ENCODE data around the gene NPC1L1. TPM values are rescaled to one million over a fixed set of nuclear protein-coding genes. Genes with fewer than 3 reads are reported as not detected.
"Not testable (repeated sequence)": the region's sequence is repeated elsewhere in the genome, so short reads cannot be mapped to it uniquely, and the experiment has no call there.

NPC1L1 gene
- total RNA-seq, 1 experiment from 2014 or later, result 0.28 TPM

DNA sequence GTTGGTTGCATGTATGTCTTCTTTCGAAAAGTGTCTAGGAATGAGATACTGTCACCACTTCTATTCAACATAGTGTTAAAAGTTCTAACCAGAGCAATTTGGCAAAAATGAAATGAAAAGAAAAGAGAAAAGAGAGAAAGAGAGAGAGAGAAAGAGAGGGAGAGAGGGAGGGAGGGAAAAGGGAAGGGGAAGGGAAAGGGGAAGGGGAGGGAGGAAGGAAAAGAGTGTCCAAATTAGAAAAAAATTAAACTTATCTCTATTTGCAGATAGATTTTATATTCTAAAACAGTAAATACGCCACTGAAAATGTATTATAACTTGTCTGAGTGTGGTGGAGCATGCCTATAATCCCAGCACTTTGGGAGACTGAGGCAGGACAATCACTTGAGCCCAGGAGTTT is 16.4 kb upstream of the NPC1L1 start:
- Histone ChIP-seq H3K79me2 (ENCODE audit: low read depth) (no peaks in the 10 kb centered on the region), H3K4me3 (no peak overlapping the region), H3K9me3 (ENCODE audit: insufficient read depth, low read depth) (no peaks in the 10 kb centered on the region), H3K4me1 (replicated peaks; ENCODE audit: insufficient read depth) (peaks cover 8% of the 10 kb centered on the region), H4K20me1 (ENCODE audit: insufficient read depth) (no peaks in the 10 kb centered on the region), H3K27ac (no peak overlapping the region), H2AFZ (no peak overlapping the region), H3K36me3 (ENCODE audit: low read depth) (no peaks in the 10 kb centered on the region), H3F3A (ENCODE audit: insufficient read depth, low read depth) (peaks cover 31% of the 10 kb centered on the region), H3K4me2 (no peak overlapping the region), H3K27me3 (ENCODE audit: insufficient read depth, low read depth) (no peaks in the 10 kb centered on the region), H3K9me2 (ENCODE audit: insufficient read depth) (no peaks in the 10 kb centered on the region)
- no TSS peak for BruUV-seq (replicated peaks)
- no peak for DNase-seq
- intact Hi-C loops (cut with micrococcal nuclease; ENCODE audit: unreplicated experiment), result no loop called here
- CTCF ChIA-PET, result interaction anchor here (0.6 kb wide), 1 partner anchor 9 kb away, joined by 3 read pairs; no protein-coding TSS in a partner anchor
- POLR2A ChIA-PET (ENCODE audit: unreplicated experiment), result no interaction called here
- TF ChIP-seq EZH2 (IDR thresholded peaks at IDR 0.05; ENCODE audit: low read depth) (no peak), CTCF (conservative IDR thresholded peaks at IDR 0.05) (no peak)

DNA sequence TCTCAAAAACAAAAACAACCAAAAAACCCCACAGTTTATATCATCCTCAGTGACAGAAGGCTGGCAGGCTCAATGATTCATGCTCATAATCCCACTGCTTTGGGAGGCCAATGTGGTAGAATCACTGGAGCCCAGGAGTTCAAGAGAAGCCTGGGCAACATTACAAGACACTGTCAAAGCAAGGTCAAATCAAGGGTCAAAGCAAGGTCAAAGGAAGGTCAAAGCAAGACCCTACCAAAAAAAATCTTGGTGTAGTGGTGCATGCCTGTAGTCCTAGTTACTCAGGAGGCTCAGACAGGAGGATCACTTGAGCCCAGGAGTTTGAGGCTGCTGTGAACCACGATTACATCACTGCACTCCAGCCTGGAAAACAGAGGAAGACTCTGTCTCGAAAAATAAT is 14.2 kb upstream of the NPC1L1 start:
- TF ChIP-seq EZH2 (IDR thresholded peaks at IDR 0.05; ENCODE audit: low read depth), result no peak
- TF ChIP-seq CTCF (conservative IDR thresholded peaks at IDR 0.05), result no peak

DNA sequence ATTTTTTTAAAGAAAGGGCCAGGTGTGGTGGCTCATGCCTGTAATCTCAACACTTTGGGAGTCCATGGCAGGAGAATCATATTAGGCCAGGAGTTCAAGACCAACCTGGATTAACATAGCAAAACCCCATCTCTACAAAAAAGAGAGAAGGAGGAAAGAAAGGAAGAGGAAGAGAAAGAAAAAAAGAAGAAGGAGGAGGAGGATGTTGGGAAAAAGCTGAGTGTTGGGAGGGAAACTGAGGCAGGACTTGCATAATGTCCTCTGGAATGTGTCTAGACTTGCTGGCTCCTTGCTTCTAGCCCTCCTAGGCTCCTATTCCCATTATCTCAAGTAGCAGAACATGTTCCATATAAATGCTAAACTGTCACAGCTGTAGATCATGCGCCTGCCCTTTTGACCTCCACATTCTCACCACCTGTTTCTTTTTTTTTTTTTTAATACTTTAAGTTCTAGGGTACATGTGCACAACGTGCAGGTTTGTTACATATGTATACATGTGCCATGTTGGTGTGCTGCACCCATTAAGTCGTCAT is 11.4 kb upstream of the NPC1L1 start:
- peaks cover 19% of the 10 kb centered on the region for H3F3A ChIP-seq (ENCODE audit: insufficient read depth, low read depth)
- H3K9me2 ChIP-seq (ENCODE audit: insufficient read depth); H3K27me3 ChIP-seq (ENCODE audit: insufficient read depth, low read depth); POLR2A ChIA-PET (ENCODE audit: unreplicated experiment); H4K20me1 ChIP-seq (ENCODE audit: insufficient read depth); CTCF ChIA-PET; H3K79me2 ChIP-seq (ENCODE audit: low read depth); H3K4me2 ChIP-seq; intact Hi-C loops (cut with micrococcal nuclease; ENCODE audit: unreplicated experiment); H3K4me3 ChIP-seq; BruUV-seq (replicated peaks); H3K9me3 ChIP-seq (ENCODE audit: insufficient read depth, low read depth); H3K27ac ChIP-seq; DNase-seq; H3K36me3 ChIP-seq (ENCODE audit: low read depth); H2AFZ ChIP-seq: not testable (repeated sequence)
- peaks cover 17% of the 10 kb centered on the region for H3K4me1 ChIP-seq (replicated peaks; ENCODE audit: insufficient read depth)

More for the DNA sequence above, 14.2 kb upstream of the NPC1L1 start:
- Histone ChIP-seq H3K4me1 (replicated peaks; ENCODE audit: insufficient read depth) (no peaks in the 10 kb centered on the region), H3K9me3 (ENCODE audit: insufficient read depth, low read depth) (no peaks in the 10 kb centered on the region), H3K4me3 (no peak overlapping the region), H3K79me2 (ENCODE audit: low read depth) (no peaks in the 10 kb centered on the region), H3K4me2 (no peak overlapping the region), H3F3A (ENCODE audit: insufficient read depth, low read depth) (peaks cover 15% of the 10 kb centered on the region), H3K9me2 (ENCODE audit: insufficient read depth) (no peaks in the 10 kb centered on the region), H3K27me3 (ENCODE audit: insufficient read depth, low read depth) (no peaks in the 10 kb centered on the region), H2AFZ (no peak overlapping the region), H4K20me1 (ENCODE audit: insufficient read depth) (no peaks in the 10 kb centered on the region), H3K36me3 (ENCODE audit: low read depth) (no peaks in the 10 kb centered on the region), H3K27ac (no peak overlapping the region)
- BruUV-seq (replicated peaks), result no TSS peak
- intact Hi-C loops (cut with micrococcal nuclease; ENCODE audit: unreplicated experiment), result no loop called here
- ChIA-PET POLR2A (ENCODE audit: unreplicated experiment) (no interaction called here), CTCF (no interaction called here)
- no peak for DNase-seq

DNA sequence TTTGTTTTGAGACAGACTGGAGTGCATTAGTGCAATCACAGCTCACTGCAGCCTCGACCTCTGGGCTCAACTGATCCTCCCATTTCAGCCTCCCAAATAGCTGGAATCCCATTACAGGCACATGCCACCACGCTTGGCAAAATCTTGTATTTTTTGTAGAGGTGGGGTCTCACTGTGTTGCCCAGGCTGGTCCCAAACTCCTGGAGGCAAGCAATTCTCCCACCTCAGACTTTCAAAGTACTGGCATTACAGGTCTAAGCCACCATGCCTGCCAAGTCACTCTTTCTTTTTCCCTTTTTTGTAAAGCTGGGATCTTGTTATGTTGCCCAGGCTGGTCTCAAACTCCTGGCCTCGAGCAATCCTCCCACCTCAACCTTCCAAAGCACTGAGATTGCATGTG is 8.3 kb upstream of the NPC1L1 start:
- BruUV-seq (replicated peaks), result no TSS peak
- Histone ChIP-seq H3K27ac (no peak overlapping the region), H3K4me1 (replicated peaks; ENCODE audit: insufficient read depth) (peaks cover 34% of the 10 kb centered on the region), H3F3A (ENCODE audit: insufficient read depth, low read depth) (peaks cover 22% of the 10 kb centered on the region), H2AFZ (no peak overlapping the region), H4K20me1 (ENCODE audit: insufficient read depth) (no peaks in the 10 kb centered on the region), H3K9me3 (ENCODE audit: insufficient read depth, low read depth) (no peaks in the 10 kb centered on the region), H3K27me3 (ENCODE audit: insufficient read depth, low read depth) (no peaks in the 10 kb centered on the region), H3K4me2 (no peak overlapping the region), H3K4me3 (no peak overlapping the region), H3K9me2 (ENCODE audit: insufficient read depth) (no peaks in the 10 kb centered on the region), H3K79me2 (ENCODE audit: low read depth) (no peaks in the 10 kb centered on the region), H3K36me3 (ENCODE audit: low read depth) (no peaks in the 10 kb centered on the region)
- TF ChIP-seq CTCF (conservative IDR thresholded peaks at IDR 0.05), result no peak
- no peak for TF ChIP-seq EZH2 (IDR thresholded peaks at IDR 0.05; ENCODE audit: low read depth)
- peak in 1 of 2 experiments; percentile 32 for DNase-seq
- CTCF ChIA-PET, result no interaction called here
- intact Hi-C loops (cut with micrococcal nuclease; ENCODE audit: unreplicated experiment), result no loop called here
- POLR2A ChIA-PET (ENCODE audit: unreplicated experiment), result no interaction called here
